GM19328 (cell line): ENCODE results near the gene UBFD1.
A peak's percentile ranks its signal among the peaks of the same experiment; 100 is the strongest.
"Not testable (repeated sequence)": the region's sequence is repeated elsewhere in the genome, so short reads cannot be mapped to it uniquely, and the experiment has no call there.

Experiments
- ATAC-seq: cut with Tn5 transposase; IDR thresholded peaks from one replicate; pipeline ENCODE4 v1.9.1; 2021; ENCODE audit warnings: mild to moderate bottlenecking, moderate library complexity; ENCODE audit not compliant: unreplicated experiment

The UBFD1 gene

DNA sequence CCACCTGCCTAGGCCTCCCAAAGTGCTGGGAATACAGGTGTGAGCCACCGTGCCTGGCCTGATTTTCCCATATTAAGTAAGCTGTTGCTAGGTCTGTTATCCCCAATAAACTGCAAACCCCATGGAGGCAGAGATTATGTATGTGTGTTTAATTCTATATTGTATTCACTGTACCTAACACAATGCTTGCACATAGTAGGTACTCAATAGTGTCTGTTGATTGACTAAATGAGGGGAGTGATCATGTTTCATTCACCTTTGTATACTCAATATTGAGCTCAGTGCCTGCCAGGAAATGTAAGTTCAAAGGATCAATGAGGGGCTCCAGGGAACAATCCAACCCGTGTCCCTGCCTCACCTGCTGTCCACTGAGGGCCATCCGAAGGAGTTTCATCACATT is 32.6 kb upstream of the UBFD1 start:
- no peak for ATAC-seq

DNA sequence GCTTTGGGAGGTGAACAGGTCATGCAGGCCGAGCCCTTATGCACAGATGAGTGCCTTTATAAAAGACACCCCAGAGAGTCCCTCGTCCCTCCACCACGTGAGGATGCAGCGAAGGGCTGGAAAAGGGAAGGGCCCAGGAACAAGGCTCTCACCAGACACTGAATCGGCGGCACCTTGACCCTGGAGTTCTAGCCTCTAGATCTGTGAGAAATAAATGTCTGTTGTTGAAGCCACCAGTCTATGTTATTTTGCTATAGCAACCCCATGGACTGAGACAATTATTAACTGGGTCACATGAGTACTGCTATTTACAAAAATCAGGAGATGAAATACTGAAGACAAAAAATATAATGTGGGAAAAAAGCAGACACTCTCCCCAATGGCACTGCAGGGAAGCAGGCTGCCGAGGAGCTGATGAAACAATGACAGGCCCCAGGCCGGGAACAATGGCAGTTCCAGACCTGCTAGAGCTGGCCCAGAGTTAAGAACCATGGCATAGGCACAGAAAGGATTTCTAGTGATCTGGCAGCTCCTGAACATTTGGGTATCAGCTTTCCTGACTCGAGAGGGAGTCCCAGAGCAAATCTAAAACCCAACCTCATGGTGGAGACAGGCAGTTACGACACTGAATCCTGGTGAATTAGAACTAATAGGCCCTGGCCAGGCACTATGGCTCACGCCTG is 29.4 kb upstream of the UBFD1 start:
- ATAC-seq = no peak

DNA sequence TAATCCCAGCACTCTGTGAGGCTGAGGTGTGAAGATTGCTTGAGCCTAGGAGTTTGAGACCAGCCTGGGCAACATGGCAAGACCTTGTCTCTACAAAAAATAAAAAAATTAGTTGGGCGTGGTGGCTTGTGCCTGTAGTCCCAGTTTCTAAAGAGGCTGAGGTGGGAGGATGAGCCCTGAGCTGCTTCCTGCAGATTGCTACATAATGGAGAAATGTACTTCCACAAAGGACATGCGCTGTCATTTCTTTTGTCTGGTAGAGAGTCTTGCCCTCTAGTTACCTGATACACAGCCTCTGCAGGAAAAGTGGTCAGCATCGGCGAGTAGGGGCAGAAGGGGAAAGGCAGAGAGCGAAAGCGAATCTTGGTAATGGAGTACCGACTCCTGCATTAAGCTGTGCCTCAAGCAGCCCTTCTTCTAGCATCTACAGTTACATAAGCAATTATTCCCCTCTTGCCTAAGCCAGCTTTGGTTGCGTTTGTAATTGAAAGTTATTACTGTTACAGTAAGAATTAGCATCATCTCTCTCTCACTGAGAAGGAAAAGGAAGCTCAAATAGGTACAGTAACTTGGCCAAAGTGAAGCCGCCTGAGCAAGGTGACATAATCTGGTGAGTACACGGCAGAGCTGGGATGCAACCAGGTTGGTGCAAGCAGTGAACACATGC is 28.8 kb upstream of the UBFD1 start:
- ATAC-seq = no peak

DNA sequence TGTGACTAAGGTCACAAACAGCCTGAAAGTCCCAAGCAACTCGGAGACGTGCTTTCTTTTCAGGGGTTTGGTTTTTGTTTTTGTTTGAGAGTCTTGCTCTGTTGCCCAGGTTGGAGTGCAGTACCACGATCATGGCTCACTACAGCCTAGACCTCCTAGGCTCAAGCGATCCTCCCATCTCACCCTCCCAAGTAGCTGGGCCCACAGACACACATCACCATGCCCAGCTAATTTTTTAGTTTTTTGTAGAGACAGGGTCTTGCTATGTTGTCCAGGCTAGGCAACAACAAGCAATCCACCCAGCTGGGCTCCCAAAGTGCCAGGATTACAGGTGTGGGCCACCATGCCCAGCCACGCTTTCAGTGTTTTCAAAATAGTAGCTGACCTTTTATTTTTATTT is 27.5 kb upstream of the UBFD1 start:
- ATAC-seq = no peak

DNA sequence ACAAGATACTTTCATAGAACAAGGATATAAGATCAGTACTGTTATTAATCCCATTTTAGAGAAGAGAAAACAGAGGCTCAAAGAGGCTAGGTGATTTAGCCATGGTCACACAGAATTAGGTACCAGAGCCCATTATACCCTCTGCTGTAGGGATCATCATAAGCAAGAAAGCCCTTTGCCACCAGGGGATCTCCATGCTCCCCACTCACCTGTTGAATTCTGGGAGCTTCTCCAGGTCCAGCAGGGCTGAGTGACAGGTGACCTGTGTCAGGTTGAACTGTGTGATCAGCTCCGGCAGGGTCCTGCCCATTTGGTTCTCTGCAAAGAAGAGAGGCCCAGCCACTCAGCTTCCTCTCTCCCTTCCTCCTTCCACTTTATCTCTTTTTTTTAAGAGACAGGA is 25.1 kb upstream of the UBFD1 start:
- no peak for ATAC-seq

DNA sequence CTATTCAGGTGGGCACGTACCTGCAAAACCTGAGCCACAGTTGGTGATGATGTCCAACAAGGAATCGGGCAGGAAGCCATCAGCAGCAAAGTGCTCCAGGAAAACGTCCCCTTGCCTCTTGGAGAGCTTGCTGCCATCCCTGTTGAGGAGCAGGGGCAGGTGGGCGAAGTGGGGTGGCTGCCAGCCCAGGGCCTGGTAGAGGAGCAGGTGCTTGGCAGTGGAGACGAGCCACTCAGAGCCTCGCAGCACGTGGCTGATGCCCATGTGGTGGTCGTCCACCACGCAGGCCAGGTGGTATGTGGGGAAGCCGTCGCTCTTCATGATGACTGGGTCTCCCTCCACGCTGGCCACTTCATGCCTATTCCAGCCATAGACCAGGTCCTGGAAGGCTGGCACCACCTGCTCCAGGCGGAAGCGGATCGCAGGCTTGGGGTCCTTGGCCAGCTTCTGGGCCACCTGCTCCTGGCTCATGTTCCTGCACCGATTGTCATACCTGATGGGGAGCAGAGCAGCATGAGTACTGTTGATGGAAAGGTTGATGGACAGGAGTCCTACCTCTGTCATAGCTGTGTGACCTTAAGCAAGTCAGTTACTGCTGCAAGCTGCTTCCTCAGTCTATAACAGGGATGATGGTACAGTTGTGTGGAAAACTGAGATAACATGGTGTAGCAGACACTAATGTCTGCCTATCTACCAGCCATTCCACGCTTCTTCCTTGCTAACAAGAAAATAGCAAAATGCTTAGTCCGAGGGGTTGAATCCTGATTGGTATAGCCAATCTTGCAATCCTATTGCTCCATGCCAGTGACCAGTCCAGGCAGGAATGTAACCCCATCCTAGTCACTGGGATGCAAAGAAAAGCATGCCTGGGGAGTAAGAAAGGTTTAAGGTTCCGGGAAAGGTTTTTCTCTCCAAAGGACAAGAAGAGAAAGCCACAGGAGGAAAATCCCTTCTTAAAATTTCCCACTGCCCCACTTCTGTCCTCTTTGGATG is 22.4 kb upstream of the UBFD1 start:
- ATAC-seq = no peak

DNA sequence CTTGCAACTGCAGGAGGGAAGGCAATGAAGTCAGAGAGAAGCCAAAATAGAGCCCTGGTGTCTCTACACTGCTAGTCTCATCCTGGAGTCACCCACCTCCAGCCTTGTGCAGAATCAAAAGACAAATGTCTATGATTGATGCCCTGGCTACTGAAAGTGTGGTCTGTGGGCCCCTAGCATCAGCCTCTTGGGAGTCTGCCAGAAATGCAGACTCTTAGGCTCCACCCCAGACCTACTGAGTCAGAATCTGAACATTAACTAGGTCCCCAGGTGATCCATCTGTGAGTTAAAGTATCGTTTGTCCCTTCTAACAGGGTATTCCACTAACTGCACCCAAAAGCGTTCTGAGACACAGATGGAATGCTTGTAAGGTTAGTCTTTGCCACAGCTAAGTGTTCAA is 21.6 kb upstream of the UBFD1 start:
- no peak for ATAC-seq

DNA sequence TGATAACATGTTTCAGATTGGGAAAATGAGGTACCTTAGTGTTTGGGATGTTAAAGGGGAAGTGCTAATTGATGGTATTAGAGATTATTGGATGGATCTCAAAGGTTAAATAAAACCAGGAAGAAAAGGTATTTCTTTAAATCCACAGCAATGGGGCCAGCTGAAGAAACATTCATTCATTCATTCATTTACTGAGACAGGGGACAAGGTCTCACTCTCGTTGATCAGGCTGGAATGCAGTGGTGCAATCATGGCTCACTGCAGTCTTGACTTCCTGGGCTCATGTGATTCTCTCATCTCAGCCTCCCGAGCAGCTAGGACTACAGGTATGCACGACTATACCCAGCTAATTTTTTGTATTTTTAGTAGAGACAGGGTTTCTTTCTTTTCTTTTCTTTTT is 20.1 kb upstream of the UBFD1 start:
- ATAC-seq = no peak

DNA sequence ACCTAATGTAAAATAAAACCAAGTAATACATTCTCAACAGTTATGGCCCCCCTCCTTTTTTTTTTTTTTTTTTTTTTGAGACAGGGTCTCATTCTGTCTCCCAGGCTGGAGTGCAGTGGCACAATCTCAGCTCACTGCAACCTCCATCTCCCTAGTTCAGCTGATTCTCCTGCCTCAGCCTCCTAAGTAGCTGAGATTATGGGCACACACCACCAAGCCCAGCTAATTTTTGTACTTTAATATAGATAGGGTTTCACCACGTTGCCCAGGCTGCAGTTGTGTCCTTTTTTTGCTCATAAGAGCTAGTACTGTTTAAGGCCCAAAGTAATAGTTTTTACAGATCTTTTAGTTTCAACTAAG is 18.6 kb upstream of the UBFD1 start:
- ATAC-seq = no peak

DNA sequence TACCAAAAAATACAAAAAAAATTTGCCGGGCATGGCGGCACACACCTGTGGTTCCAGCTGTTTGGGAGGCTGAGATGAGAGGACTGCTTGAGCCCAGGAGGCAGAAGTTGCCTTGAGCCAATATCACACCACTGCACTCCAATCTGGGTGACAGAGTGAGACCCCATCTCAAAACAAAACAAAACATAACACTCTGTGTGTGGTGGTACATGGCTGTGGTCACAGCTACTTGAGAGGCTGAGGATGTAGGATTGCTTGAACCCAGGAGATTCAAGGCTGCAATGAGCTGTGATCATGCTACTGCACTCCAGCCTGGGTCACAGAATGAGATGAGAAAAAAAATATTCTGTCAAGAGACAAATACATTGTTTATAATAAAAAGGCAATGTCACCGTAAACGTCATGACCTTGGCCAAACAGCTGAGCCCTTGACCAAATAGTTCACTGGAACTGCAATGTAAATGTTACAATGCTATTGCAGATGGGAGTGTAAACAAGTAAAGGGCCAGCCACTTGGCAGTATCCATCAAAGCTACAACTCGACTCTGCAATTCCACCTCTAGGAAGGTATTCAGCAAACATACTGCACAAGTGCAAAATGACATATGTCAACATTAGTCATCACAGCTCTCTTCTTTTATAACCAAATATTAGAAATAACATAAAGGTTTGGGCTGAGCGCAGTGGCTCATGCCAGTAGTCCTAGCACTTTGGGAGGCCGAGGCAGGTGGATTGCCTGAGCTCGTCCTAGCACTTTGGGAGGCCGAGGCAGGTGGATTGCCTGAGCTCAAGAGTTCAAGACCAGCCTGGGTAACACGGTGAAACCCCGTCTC is 17.3 kb upstream of the UBFD1 start:
- ATAC-seq = no peak

DNA sequence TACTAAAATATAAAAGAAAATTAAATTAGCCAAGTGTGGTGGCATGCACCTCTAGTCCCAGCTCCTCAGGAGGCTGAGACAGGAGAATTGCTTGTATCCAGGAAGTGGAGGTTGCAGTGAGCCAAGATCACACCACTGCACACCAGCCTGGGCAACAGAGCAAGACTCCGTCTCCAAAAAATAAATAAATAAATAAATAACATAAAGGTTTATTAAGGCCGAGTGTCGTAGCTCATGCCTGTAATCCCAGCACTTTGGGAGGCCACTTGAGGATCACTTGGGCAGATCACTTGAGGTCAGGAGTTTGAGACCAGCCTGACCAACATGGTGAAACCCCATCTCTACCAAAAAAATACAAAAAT is 16.7 kb upstream of the UBFD1 start:
- ATAC-seq = not testable (repeated sequence)

DNA sequence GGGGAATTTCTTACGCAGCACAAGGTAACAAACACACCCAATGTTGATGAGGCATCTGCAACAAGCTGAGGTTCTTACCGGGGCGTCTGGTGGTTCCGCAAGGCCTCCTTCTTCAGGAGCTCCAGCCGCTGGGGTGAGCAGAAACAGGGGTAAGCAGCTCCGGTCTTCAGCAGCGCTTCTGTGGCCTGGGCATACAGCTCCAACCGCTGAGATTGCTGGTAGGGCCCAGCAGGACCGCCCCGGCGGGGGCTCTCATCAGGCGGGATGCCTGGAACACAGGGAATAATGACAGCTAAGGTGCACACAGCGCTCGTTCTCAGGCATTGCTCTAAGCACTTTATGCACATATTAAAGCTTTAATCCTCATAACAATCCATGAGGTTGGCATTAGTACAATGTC is 13.1 kb upstream of the UBFD1 start:
- ATAC-seq = no peak

DNA sequence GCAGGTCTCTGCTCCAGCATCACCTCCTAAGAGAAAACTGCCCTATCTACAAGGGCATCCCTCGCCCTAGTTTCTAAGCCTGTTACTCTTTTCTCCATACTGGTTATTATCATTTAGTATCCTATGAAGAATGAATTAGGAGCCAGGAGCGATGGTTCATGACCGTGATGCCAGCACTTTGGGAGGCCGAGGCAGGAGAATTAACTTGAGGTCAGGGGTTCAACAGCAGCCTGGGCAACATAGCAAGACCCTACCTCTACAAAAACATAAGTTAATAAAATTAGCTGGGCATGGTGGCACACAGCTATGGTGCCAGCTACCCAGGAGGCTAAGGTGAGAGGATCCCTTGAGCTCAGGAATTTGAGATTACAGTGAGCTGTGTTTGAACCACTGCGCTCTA is 7.6 kb upstream of the UBFD1 start:
- no peak for ATAC-seq

DNA sequence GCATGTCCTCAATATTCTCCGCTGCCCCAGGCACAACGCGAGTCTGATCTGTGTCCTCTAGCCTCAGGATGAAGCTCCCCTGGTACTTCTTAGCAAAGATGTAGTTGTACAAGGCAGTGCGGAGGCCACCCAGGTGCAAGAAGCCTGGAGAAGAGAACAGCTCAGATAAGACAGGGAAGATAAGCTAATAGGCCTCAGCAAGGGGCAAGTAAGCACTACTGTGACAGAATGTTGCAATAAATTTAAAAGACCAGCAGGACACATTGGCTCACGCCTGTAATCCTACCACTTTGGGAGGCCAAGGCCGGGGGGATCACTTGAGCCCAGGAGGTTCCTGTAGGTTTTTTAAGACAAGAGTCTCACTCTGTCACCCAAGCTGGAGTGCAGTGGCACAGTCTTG is 5.4 kb upstream of the UBFD1 start:
- no peak for ATAC-seq

DNA sequence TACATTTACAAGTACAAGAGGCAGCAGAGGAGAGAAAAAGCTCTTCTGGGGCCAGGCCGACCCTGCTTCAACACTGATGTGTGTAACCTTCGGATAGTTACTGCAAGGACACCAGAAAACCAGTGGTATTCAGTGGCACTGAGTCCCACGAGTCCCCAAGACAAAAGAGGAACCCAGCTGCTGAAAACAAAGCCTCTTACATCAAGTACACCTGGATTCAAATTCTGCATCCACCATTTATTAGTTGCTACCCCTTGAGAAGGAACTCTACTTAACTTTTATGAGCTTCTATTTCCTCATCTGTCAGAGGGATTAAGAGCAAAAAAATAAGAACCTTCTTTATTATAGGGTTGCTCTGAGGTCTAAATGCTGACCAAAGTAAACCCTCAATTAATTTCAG is 3.0 kb upstream of the UBFD1 start:
- no peak for ATAC-seq

DNA sequence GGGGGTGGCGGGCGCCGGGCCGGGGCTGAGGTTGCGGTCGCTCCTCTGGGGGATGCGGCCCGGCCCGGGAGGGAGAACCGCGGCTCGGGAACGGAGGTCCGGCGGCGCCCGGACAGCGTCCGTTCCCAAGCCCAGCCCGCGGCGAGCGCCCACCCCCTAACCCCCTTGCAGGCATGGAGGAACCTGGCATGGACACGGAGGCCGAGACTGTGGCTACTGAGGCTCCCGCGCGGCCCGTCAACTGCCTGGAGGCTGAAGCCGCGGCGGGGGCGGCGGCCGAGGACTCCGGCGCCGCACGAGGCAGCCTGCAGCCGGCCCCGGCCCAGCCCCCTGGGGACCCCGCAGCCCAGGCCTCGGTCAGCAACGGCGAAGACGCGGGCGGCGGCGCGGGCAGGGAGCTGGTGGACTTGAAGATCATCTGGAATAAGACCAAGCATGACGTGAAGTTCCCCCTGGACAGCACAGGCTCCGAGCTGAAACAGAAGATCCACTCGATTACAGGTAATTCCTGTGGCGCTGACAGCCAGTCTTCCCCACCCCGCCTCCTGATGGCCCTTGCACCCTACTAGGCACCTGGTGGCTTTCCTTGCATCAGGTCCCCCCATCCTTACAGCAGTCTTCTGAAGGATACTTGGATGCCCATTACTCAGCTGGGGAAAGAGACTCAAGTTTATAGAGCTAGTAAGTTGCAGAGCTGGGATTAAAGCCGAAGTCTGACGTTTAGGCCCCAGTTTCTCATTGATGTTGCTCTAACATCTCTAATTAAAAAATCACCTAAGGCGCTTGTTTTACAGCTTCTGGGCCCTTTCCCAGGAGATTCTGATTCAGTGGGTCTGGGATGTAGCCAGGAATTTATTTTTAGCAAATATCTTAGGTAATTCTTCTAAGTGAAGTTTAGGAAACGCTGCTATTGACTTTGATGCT is 514 bp downstream of the UBFD1 start:
- peak; percentile 1 for ATAC-seq

DNA sequence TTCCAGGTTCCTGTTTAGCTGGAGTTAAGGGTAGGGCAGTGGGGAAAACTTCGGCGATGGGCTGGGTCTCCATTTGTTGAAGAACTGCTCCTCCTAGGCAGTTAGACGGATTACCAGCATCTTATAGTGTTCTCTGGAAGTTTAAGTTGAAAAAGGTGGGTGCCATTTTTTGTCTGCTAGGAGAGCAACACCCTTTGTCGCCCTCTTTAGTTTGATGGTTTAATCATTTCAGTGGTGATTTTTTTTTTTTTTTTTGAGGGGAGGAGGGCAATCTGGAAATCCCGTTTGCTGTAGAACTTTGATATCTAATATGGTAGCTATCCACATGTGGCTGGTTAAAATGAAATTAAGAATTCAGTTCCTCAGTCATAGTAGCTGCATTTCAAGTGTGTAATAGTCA is 4.1 kb downstream of the UBFD1 start:
- ATAC-seq = no peak

DNA sequence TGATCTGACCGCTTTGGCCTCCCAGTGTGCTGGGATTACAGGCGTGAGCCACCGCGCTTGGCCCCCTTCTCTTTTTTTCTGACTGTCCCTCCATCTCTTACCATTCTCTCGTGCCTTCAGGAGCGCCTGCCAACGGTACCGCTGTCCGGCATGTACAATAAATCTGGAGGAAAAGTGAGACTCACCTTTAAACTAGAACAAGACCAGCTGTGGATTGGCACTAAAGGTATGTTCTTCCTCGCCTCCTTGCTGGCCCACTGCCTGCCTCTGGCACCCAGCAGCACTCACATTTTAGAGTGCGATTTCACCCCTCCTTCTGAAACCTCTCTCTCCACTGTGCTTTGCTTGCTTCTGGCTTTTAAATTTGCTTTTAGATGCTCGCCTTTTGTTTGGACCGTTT is 5.0 kb downstream of the UBFD1 start:
- ATAC-seq = no peak

DNA sequence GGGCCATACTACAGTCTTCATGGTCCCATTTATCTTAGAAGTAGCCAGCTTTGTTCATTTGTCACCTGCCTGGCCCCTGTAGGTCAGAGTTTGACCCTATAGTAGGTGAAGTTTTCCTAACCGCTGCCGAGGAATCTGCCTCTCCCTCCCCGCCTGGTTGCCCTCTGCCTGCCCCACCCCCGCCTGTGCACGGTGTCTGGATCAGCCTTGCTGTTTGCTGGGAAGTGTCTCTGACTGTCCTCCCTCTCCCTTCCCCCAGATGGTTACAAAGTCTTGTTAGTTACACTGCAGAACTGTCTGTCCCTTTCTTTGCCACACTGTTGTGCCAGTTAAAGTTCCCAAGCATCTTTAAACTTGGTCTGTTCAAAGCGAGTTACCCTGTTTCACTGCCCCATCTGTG is 5.7 kb downstream of the UBFD1 start:
- ATAC-seq = no peak
